Progenitor cell of endocrine pancreas (in vitro differentiated cells): Measurements from ENCODE around the gene OR1L8. TPM values are rescaled to one million over a fixed set of nuclear protein-coding genes. Genes with fewer than 3 reads are reported as not detected.
"Not testable (repeated sequence)": the region's sequence is repeated elsewhere in the genome, so short reads cannot be mapped to it uniquely, and the experiment has no call there.

Experiments used
- DNase-seq: peaks from one replicate; pipeline ENCODE4 v3.0.0; 2021; ENCODE audit warnings: low spot score; ENCODE audit not compliant: unreplicated experiment
- H3K27ac Mint-ChIP-seq: 2 replicates; pipeline ENCODE4 v1.8.0; 2021; ENCODE audit warnings: mild to moderate bottlenecking, moderate library complexity, mixed read lengths
- H3K27me3 Mint-ChIP-seq: 2 replicates; pipeline ENCODE4 v1.8.0; 2021; ENCODE audit warnings: mixed read lengths
- H3K36me3 Mint-ChIP-seq: 2 replicates; pipeline ENCODE4 v1.8.0; 2022; ENCODE audit warnings: mixed read lengths; ENCODE audit not compliant: insufficient read depth
- H3K4me1 Mint-ChIP-seq: 2 replicates; pipeline ENCODE4 v1.8.0; 2021; ENCODE audit warnings: low read depth, mixed read lengths
- H3K4me3 Mint-ChIP-seq: 2 replicates; pipeline ENCODE4 v1.8.0; 2021; ENCODE audit warnings: low read depth, mild to moderate bottlenecking, moderate library complexity, mixed read lengths
- H3K9me3 Mint-ChIP-seq: 2 replicates; pipeline ENCODE4 v1.8.0; 2021; ENCODE audit warnings: low read depth, mixed read lengths
- total RNA-seq: library from RNA; stranded (reverse); gene quantifications from 2 replicates; pipeline ENCODE4 v1.2.1, GENCODE V29; 2021
- TF ChIP-seq, protein P1 (sequence below): fragments of 200-600 bp; sonication (generic); IDR thresholded peaks from one replicate; pipeline ENCODE4 v1.5.0; 2021; ENCODE audit warnings: antibody characterized with exemption, mild to moderate bottlenecking; ENCODE audit not compliant: unreplicated experiment

OR1L8 gene
- total RNA-seq, 1 donor from 2014 or later = not detected

DNA sequence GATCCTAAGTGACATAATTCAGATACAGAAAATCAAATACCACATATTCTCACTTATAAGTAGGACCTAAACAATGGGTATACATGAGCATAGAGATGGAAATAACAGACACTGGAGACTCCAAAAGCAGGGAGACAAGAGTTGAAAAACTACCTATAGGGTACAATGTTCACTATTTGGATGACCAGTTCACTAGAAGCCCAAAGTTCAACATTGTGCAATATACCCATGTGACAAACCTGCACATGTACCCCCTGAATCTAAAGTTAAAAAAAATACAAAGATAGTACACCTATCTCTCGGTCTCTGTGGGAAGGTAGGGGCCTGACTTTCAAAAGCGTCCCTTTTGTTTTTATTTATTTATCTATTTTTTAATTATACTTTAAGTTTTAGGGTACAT, 44.4 kb downstream of the OR1L8 start:
- Mint-ChIP-seq H3K27me3 (no peaks in the 10 kb centered on the region), H3K4me3 (no peak overlapping the region), H3K27ac (no peak overlapping the region), H3K4me1 (no peaks in the 10 kb centered on the region), H3K9me3 (peaks cover 41% of the 10 kb centered on the region), H3K36me3 (no peaks in the 10 kb centered on the region)
- TF ChIP-seq, protein P1, sequence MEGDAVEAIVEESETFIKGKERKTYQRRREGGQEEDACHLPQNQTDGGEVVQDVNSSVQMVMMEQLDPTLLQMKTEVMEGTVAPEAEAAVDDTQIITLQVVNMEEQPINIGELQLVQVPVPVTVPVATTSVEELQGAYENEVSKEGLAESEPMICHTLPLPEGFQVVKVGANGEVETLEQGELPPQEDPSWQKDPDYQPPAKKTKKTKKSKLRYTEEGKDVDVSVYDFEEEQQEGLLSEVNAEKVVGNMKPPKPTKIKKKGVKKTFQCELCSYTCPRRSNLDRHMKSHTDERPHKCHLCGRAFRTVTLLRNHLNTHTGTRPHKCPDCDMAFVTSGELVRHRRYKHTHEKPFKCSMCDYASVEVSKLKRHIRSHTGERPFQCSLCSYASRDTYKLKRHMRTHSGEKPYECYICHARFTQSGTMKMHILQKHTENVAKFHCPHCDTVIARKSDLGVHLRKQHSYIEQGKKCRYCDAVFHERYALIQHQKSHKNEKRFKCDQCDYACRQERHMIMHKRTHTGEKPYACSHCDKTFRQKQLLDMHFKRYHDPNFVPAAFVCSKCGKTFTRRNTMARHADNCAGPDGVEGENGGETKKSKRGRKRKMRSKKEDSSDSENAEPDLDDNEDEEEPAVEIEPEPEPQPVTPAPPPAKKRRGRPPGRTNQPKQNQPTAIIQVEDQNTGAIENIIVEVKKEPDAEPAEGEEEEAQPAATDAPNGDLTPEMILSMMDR = no peak
- no peak for DNase-seq

DNA sequence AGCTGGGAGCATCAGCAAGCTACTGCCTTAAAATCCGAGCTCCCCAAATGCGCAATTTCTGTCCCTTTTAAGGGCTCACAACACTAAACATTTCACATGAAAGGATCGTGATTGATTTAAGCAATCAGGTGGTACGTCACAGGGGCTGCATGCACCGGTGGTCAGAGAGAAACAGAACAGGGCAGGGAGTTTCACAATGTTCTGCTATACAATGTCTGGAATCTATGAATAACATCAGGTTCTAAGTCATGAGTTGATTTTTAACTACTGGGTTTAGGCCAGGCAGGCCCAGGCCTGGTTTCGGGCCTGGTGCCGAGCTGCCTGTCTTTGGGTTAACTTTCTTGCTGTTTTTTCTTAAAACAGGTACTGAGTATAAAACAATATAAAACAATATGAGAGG, 46.1 kb downstream of the OR1L8 start:
- not testable (repeated sequence) for H3K27me3 Mint-ChIP-seq, H3K4me3 Mint-ChIP-seq, H3K36me3 Mint-ChIP-seq, DNase-seq, H3K4me1 Mint-ChIP-seq, H3K27ac Mint-ChIP-seq
- H3K9me3 Mint-ChIP-seq = peaks cover 50% of the 10 kb centered on the region

GRCh38 chr9:122536134-122536533, 47.0 kb downstream of the OR1L8 start:
- H3K4me3 Mint-ChIP-seq = no peak overlapping the region
- no peak for DNase-seq
- no peaks in the 10 kb centered on the region for H3K27me3 Mint-ChIP-seq
- TF ChIP-seq, protein P1 = no peak
- peaks cover 1% of the 10 kb centered on the region for H3K4me1 Mint-ChIP-seq
- no peak overlapping the region for H3K27ac Mint-ChIP-seq
- peaks cover 52% of the 10 kb centered on the region for H3K9me3 Mint-ChIP-seq
- no peaks in the 10 kb centered on the region for H3K36me3 Mint-ChIP-seq

DNA sequence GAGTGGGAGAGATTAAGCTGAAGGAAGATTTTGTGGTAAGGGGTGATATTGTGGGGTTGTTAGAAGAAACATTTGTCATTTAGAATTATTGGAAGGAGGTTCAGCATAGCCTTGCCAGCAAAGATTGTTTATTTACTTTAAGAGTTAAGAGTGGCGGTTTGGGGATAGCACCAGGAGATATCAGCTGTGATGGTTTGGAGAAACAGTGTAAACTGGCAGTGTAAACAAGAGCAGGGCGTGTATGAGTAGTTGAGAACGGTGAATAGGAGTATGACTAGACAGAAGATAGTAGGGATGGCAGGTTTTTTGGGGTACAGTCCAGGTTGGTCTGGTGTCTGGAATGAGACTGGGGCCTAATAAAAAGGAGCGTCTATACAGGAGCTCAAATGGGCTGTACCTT, 52.0 kb downstream of the OR1L8 start:
- H3K27ac Mint-ChIP-seq, DNase-seq, H3K27me3 Mint-ChIP-seq, H3K4me3 Mint-ChIP-seq, H3K4me1 Mint-ChIP-seq, H3K36me3 Mint-ChIP-seq: not testable (repeated sequence)
- peaks cover 54% of the 10 kb centered on the region for H3K9me3 Mint-ChIP-seq

DNA sequence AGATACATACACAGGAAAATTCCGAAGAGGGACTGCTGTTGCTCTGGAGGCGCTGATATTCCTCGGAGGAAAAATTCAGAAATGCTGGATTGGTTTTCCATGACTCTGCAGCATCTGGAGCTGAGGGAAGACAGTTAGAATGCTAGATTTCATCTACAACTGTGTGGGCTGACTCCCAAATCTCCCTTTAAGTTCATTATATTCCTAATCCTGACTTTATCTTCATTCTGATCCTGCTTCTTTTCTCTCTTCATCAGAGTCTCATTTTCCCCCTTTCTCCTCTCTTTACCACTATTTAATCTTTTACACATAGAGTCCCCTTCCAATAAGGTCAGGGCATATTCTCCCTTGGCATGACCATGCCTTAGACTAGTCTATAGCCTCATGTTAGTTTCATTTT, 56.0 kb downstream of the OR1L8 start, which contains the start of gene OR1N1:
Gene OR1N1 (minus strand): TSS at position 101 of the 400 bp plus-strand sequence. CDS start 0 bp downstream, at position 101.
- Mint-ChIP-seq H3K9me3 (peaks cover 31% of the 10 kb centered on the region), H3K4me1 (peaks cover 2% of the 10 kb centered on the region), H3K4me3 (no peak within 1 kb of the TSS), H3K36me3 (no peaks in the 10 kb centered on the region), H3K27me3 (peaks cover 8% of the 10 kb centered on the region), H3K27ac (no peak within 1 kb of the TSS)
- DNase-seq = no peak
- TF ChIP-seq, protein P1 = no peak

GRCh38 chr9:122526602-122527001, 56.6 kb downstream of the OR1L8 start:
- Mint-ChIP-seq H3K4me3 (no peak overlapping the region), H3K9me3 (peaks cover 31% of the 10 kb centered on the region), H3K36me3 (no peaks in the 10 kb centered on the region), H3K27me3 (peaks cover 8% of the 10 kb centered on the region), H3K27ac (no peak overlapping the region), H3K4me1 (peaks cover 2% of the 10 kb centered on the region)
- no peak for DNase-seq
- TF ChIP-seq, protein P1 = no peak
